HG03097 (cell line): ENCODE data around the gene SNX24.
"Not testable (repeated sequence)": the region's sequence is repeated elsewhere in the genome, so short reads cannot be mapped to it uniquely, and the experiment has no call there.

Experiments used
- ATAC-seq: cut with Tn5 transposase; IDR thresholded peaks from one replicate; pipeline ENCODE4 v1.9.1; 2021; ENCODE audit not compliant: unreplicated experiment, low FRiP score

Gene SNX24

DNA sequence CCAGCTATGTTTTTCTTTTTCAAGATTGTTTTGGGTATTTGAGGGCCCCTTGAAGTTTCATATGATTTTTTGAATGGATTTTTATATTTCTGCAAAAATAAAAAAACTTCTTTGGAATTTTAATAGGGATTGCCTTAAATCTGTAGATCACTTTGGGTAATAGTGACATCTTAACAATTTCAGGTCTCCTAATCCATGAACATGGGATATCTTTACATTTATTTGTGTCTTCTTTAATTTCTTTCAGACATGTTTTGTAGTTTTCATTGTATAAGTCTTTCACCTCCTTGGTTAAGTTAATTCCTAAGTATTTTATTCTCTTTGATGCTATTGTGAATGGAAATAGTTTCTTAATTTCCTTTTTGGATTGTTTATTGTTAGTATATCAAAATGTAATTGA lies 112.0 kb downstream of the SNX24 start:
- ATAC-seq: no peak

DNA sequence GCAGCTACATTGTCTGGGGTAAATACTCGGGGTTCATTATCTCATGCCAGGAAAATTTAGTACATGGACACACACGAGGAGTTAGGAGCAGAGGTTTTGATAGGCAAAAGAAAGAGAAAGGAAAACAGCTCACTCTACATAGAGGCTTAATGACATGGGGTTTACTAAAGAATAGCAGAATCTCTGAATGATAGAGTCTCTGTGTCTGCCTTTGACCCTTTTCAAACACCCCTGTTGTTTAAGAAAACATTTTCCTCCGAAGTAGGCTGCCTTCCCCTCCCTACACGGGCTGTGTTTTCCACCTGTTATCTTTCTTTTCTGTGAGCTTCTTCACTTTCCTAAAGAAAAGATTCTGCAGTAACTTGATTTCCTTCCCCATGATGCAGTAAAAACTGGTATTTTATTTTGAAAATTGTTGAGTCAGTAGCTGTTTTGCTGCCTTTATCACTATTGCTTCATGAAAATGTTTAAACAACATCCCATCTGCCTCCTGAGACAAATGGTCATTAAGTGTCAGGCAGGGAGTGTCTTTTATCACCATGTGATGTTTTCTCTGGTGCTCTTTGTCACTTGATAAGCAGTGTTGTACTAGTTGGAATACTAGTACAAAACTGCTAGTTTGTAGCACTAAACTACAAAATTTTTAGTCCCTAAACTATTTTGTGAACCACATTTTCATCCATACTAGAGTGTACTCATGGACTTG lies 114.5 kb downstream of the SNX24 start:
- no peak for ATAC-seq

DNA sequence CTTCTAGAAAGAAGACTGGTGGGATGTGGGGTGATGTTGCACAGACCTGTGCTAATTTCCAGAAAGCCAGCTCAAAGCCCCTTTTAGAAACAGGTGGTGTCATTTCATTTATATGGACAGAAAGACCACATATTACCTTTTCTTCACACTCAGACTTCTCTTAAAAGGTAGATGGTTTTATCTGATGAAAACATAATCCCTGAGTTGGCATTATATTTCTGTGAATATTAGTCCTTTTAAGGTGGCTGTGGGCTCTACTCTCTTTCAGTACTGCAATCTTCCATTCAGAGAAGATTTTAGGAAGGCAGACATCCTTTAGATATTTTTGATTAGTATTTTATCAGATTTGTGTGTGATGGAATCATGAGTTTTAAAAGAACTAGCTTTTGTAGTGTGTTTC lies 117.9 kb downstream of the SNX24 start:
- no peak for ATAC-seq

DNA sequence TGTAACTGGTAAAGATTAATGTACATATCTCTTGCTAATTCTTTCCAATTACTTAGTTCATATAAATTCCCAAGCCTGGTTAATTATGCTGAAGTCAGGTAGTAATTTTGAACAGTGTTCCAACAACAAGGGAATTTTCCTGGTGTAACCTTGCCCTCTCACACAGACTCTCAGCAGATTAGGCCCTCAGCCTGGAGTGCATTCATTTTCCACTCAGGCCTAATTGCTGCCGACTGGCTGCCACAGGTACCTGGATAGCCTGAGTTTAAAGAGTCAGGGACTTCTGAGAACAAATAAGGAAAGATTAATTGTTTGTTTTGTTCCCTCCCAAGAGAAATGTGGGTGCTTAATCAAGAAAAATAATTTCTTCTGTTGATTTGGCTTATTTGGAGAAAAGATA lies 119.7 kb downstream of the SNX24 start:
- ATAC-seq: no peak

DNA sequence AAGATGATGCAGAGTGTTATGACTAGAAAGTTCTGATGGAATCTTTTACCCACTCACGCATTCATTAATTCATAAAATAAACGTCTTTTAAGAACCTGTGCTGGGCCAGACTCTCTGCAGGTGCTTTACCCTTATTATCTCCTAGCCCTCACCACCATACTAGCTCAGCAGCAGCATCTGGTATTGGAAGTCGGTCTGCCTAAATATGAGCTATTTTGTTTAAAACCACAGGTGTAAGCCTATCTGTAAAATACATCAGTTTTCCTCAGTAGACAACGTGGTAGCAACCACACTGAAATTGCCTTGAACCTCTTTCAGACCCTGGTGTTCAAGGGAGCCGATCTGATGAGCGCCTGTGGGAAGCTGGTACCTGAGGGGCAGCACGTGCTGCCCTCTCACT lies 121.7 kb downstream of the SNX24 start:
- ATAC-seq: peak; percentile 35

DNA sequence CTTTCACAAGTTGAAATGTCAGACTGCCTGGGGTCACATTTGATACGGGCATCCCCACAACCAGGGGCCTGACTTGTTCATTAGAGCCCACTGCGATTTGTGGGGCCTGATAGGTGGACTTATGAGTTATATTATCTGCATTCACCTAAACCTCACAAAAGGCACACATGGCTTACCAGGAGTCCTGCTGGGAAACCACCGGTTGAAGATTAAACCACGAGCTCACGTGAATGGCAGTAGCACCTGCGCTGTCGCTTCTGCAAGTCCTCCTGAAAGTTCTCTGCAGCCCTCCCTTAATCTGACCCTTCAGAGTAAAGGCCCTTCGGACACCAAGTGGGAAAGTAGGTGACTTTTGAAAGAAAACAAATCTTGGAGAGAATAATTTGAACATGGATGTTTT lies 122.2 kb downstream of the SNX24 start:
- peak; percentile 96 for ATAC-seq

DNA sequence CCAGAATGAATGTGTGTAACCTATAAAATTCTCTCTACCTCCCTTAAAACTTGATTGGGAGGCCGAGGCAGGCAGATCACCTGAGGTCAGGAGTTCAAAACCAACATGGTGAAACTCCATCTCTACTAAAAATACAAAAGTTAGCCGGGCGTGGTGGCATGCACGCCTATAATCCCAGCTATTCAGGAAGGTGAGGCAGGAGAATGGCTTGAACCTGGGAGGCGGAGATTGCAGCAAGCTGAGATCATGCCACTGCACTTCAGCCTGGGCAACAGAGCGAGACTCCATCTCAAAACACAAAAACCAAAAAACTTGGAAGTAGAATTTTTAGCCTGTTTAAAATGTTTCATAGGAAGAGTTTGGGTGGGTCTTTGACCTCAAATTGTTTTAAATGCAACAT lies 122.6 kb downstream of the SNX24 start:
- ATAC-seq: not testable (repeated sequence)

DNA sequence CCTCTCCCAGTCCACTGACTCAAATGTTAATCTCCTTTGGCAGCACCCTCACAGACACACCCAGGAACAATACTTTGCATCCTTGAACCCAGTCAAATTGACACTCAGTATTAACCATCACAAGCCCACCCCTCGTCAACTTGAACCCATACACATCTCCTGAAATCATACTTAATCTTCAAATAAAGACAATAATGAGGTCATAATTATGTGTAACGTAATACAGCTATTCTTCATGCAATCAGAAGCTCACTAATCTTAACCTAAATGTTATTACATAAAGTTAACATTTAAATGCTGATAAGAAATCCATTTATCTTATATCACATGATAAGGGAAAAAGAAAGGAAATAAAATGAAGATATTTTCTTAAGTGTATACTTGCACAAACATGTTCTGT lies 125.9 kb downstream of the SNX24 start:
- ATAC-seq: no peak

DNA sequence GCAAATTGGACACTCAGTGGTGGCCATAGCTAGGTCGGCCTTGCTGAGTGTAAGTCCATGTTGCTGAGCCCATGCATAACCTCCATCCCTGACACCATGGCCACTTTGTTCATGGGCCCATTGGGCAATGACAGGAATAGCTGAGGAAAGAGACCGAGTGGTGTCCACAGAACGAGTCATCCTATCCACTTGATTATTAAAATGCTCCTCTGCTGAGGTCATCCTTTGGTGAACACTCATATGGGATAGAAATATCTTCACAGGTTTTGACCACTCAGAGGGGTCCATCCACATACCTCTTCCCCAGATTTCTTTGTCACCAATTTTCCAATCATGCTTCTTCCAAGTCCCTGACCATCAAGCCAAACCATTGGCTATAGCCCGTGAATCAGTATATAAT lies 127.5 kb downstream of the SNX24 start:
- ATAC-seq: no peak

DNA sequence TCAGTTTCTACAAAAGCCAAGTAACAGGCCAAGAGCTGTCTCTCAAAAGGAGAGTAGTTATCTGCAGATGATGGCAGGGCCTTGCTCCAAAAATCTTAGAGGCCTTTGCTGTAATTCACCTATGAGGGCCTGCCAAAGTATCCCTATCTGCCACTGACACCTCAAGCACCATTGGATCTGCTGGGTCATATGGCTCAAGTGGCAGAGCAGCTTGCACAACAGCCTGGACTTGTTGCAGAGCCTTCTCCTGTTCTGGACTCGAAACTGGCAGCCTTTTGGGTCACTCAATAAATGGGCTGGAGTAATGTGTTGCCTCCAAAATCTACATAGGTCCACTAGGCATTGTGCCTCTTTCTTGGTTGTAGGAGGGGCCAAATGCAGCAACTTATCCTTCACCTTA lies 128.3 kb downstream of the SNX24 start:
- not testable (repeated sequence) for ATAC-seq

DNA sequence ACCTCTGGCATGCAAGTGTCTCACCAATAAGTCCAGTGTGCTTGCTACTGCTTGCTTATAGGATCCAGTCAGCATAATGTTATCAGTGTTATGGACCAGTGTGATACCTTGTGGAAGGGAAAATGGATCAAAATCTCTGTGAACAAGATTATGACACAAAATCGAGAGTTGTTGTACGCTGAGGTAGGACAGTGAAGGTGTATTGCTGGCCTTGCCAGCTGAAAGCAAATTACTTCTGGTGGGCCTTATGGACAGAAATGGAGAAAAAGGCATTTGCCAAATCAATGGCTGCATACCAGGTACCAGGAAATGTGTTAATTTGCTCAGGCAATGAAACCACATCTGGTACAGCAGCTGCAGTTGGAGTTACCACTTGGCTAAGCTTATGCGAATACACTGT lies 128.8 kb downstream of the SNX24 start:
- ATAC-seq: not testable (repeated sequence)

DNA sequence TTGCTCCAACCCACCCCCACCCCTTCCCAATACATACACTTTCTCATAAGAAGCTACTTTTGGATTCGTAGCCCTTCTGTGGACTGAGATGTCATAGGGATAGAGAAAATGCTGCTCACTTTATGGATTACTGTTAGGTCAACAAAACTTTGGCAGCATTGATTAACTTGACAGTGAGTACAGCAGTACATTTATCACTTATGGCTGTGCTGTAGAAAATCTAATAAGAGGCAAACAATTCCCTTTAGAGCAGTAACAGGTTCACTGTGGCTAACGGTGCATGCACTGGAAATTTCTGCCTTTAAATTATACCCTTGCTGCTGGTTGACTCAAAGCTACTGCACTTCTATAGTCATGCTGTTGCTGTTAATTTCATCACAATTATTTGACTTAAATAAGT lies 131.9 kb downstream of the SNX24 start:
- ATAC-seq: no peak

DNA sequence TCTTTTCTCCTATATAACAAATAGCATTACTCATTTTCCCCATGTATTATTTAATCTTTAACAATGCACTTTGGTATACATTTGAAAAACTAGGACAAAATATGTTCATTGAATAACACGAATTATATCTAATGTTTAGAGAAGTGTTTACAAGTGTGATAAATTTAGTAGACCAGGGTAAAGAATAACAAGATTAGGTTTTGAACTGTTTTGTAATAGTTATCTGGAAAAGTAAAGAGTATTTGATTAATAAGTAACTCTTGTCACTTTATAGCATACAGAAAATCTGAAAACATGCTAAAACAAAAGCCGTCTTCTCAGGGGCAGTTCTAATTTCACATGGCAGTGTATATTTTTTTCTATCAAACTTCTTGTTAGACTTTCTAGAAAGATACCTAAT lies 132.7 kb downstream of the SNX24 start:
- ATAC-seq: no peak

DNA sequence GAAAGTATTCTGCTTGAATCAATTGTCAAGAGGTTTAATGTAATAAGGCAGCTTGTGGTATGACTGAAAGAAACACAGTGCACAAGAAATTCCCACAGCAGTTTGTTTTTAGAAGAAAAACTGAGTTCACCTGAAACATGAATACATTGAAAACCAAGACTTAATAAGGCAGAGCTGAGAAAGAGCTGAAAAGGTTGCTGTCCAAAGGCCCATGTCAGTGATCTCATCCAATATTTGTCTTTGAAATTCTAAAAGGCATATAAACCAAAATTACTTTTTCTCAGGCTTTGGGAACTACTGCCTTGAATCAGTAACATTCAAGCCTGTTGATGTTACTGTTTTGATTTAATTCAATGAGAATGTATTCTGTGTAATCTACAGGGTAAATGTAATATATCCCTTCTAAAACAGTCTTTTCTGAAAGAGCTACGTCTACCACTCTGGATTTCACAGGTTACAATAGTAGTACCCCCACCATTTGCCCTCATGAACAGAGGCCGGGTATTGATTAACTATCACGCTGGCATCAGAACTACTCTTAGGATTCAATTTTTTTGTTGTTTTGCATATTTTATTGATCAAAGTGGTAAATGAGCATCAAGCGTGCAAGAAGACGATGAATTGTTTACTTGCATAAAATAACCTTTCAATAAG lies 133.4 kb downstream of the SNX24 start:
- ATAC-seq: no peak

DNA sequence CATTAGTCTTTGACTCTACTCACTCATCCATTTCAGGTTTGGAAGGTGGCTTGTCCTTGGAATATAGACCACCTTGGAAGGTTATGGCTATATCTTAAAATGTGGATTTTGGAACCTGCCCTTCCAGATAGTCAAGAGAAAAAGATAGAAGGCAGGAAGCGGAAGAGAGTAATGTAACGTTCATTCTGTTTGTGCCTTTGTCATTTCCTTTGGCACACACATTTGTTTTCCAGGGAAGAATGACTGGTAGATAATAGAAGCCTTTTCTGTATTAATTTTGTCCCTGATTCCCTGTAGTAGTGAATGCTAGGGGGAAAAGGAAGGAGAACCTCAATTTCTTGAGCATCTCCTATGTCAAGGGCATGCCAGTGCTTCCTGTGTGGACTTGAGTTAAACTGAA lies 136.4 kb downstream of the SNX24 start:
- no peak for ATAC-seq

DNA sequence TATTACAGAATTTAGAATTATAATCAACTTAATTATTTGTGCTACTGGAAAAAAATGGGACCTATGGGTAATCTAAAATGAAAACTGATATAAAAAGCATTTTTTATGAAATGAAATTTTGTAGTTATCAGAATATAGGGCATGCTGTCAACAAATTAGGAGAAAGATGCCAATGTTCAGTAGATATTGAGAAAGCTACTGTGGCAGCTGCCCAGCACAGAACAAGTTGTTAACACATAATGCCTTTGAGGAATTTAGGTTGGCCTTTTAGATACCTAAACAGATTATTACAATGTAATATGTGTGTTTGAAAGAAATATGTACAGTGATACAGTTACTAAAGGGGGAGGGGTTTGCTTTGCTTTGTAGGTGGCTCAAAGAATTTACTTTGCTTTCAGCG lies 137.0 kb downstream of the SNX24 start:
- no peak for ATAC-seq

DNA sequence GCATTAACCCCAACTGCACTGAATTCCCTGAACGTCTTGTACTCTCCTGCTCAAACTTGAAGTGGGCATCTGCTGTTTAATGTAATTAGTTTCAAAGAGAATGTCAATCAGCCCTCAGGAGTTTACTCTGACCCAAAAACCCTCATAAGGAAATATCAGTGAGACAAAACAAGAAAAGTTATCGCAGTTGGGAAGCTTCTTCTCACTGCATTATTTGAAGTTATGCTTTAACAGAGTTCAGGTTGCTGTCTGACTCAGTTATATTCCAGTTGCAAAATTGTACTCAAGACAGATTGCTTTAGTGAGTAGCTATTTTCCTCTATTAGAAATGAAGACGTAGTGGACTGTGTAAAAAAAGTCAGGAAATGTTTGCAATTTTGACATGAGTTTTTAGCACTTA lies 139.0 kb downstream of the SNX24 start:
- no peak for ATAC-seq

DNA sequence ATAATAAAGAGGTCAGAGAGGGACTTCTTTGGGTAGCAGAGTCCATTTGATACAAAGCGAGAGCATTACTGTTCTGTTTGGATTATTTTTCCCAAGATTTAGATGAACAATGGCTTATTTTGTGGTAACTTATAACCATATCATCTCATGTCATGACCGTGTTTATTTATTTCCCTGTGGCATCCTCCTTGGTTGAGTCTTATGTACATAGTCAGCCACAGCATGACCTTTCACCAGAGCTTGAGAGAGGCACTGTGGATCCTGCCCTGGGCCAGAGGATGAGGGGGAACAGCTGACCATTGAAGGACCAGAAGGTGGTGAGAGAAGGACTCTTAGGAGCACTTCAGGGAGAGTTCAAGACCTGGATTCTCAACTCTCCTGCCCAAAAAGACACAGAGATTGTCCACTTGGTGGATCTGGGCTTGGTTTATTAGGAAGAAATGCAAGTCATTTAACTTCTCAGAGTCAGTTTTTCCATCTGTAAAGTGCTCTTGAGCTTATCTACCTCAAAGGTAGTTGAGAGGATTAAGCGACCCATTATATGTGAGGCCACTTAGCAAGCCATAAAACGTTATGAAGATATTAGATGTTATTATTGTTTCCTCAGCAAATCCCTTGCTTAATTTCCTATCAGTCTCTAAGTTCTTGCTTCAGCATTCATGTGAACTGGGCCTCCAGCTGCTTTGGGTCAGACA lies 139.7 kb downstream of the SNX24 start:
- ATAC-seq: no peak

DNA sequence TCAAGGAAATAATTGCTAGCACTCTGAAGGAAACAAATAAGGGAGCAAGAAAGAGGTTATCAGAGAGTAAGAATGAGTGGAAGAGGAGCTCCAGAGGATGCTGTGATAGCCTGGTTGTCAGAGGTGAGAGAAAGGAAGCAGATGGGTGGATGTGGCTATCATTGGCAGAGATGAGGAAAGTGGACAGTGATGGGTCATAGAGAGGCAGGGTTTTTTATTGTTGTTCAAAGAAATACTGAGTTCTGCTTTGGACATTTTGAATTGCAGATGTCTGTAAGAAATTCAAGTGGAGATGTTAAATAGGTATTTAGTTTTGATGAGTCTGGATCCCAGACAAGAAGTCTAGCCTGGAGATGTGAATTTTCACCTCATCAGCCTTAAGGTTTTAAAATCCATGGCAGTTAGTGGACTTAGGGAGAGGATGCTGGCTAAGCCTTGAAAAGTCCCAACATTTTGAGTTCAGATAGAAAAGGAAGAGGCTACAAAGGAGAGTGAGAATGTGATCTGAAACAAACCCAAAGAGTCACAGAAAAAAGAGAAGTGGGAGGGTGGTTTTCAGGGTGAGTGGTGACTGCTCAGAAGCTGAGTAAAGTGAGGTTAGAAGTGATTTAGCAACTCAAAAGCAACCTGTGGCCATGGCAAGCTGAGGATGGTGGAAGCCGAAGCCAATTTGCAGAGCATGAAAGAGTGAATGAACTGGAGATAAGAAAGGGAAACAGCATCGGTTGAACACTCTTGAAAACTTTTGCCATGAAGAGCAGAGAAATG lies 140.7 kb downstream of the SNX24 start:
- ATAC-seq: peak; percentile 81

DNA sequence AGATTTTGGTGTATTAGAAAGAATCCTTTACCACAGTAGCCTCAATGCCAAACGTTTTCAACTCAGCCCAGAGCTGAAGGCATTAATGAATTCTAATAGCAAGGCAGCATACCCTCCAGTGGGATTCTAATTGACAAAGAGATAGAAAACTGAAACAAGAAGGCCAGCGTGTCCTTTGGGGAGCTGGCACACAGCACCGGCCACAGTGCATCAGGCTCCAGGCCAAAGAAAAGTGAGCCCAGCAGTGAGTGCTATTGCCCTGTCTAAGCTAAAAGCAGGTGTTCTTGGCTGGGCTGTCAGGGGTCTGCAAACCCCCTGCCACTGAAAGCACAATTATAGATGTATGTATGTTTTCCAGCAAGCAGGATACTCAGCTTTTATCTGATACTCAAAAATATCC lies 150.7 kb downstream of the SNX24 start:
- ATAC-seq: no peak

DNA sequence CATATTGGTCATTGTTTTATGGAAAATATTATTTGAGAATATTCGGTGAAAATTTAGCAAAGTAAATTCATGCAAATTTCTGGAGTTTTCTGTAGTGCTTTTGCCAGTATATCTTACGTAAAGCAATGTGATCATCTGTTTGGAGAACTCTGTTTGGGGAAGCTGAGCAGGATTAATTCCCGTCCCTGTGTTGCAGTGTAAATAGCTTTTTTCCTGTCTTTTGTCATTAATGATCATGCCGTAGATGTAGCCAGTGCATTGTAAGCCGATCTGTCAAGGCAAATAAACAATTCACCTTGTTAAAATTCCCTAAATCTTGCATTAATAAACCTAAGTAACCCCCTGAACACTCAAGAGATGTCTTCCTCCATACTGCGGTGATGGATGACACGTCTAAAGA lies 151.9 kb downstream of the SNX24 start:
- no peak for ATAC-seq
